Astrocyte of the spinal cord (primary cell): ENCODE results near the gene PLBD1.

Source experiments
- DNase-seq: peaks from one replicate; pipeline ENCODE4 v3.0.0; 2011; ENCODE audit warnings: low read depth, low spot score
- H3K4me3 ChIP-seq: 2 replicates; pipeline ENCODE4 v1.5.1; 2011; ENCODE audit warnings: low read depth, mild to moderate bottlenecking, low read length, moderate library complexity
- in situ Hi-C: cut with HindIII; loops from 2 replicates; pipeline ENCODE4 v1.10.0; 2017; ENCODE audit warnings: low sequenced_read_pairs
- TF ChIP-seq, protein P1 (sequence below): IDR thresholded peaks from 2 replicates; pipeline ENCODE4 v1.5.1; 2012; ENCODE audit warnings: low read depth, mild to moderate bottlenecking, low read length, inconsistent platforms

PLBD1 gene

DNA sequence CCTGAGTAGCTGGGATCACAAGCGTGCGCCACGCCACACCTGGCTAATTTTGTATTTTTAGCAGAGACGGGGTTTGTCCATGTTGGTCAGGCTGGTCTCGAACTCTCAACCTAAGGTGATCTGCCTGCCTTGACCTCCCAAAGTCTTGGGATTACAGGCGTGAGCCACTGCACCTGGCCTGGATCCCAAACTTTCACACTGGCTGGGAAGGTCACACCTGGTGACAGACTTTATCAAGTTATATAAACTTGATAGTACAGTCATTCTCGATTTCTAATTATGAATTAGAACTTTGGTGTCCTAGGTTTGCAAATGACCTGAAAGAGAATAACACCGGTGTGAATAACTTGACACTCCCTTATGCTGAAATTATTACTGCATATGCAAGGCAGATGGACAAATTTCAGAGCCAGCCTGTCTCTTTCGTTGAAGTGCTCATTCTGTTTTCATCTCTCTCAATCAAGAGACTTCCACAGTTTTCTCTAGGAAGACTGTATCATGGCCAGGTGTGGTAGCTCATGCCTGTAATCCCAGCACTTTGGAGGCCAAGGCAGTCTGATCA is 5.9 kb downstream of the PLBD1 start:
- no peak for DNase-seq
- H3K4me3 ChIP-seq: no peak overlapping the region
- TF ChIP-seq, protein P1, sequence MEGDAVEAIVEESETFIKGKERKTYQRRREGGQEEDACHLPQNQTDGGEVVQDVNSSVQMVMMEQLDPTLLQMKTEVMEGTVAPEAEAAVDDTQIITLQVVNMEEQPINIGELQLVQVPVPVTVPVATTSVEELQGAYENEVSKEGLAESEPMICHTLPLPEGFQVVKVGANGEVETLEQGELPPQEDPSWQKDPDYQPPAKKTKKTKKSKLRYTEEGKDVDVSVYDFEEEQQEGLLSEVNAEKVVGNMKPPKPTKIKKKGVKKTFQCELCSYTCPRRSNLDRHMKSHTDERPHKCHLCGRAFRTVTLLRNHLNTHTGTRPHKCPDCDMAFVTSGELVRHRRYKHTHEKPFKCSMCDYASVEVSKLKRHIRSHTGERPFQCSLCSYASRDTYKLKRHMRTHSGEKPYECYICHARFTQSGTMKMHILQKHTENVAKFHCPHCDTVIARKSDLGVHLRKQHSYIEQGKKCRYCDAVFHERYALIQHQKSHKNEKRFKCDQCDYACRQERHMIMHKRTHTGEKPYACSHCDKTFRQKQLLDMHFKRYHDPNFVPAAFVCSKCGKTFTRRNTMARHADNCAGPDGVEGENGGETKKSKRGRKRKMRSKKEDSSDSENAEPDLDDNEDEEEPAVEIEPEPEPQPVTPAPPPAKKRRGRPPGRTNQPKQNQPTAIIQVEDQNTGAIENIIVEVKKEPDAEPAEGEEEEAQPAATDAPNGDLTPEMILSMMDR: no peak
- in situ Hi-C loops: no loop called here

DNA sequence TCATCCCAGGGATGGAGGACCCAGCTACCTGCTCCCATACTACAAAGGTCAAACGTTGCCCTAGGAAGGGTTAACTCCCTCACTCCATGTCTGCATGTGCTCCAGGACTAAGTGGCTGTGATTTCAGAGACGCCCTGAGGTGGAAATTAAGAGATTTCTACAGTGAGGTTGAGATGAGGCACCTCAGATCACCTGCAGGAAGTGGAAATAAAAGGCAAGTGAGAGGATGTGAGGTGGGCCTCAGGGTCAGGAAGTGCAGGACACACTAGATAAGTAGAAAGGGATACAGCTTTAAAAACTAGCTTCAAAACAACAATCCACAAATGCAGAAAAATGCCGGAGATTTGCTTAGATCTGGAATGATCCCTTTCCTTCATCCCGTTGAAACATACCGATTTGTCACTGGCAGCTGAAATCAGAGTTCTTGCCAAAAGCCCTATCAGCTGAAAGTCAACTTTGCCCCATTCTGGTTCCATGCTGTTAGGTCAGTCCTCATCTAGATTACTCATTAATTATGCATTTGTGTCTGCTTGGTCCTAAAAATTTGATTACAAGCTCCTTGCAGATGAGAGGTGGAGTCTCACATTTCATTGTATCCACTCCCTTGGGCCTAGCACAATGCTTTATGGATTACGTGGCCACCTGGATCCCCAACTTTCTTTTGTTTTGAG is 6.6 kb downstream of the PLBD1 start:
- no peak overlapping the region for H3K4me3 ChIP-seq
- in situ Hi-C loops: no loop called here
- TF ChIP-seq, protein P1: no peak
- DNase-seq: no peak

DNA sequence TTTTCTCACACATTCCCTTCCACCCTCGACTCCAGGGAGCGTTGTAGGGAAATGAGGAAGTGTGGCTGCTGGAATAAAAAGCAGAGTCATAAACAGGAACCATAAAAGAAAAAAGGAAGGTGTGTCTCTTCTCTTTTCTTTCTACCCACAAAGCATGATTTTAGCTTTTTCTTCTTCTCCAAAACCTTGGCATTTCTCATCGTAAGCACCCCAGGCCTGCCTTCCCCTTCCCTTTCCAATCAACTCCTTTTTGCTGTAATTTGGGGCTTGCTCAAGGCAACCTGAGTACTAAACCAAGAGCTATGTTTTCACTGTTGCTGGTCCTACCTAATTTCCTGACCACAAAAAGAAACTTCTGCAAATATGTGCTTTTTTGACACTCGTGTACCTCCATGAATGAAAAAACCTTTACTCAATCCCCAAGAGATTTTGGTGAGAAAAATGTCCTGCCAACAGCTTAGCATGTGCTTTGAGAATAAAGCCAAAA is 9.2 kb downstream of the PLBD1 start:
- DNase-seq: no peak
- TF ChIP-seq, protein P1: no peak
- no peak overlapping the region for H3K4me3 ChIP-seq
- in situ Hi-C loops: no loop called here

DNA sequence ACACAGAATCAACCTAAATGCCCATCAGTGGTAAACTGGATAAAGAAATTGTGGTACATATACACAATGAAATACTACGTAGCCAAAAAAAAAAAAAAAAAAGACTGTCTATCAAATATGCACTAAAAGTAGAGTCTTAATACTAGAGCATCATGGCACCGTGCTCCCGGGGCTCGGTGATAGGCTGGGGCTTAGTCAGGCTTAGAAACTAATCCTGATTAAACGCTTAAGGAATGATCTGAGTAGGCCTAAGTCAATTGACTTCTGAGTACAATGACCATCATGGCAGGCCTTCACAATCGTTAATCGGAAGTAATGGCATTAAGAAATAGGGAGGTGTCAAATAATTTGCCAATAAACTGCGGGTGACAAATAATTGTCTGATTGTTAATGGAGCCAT is 9.7 kb downstream of the PLBD1 start:
- in situ Hi-C loops: no loop called here
- DNase-seq: no peak
- TF ChIP-seq, protein P1: no peak
- H3K4me3 ChIP-seq: no peak overlapping the region

DNA sequence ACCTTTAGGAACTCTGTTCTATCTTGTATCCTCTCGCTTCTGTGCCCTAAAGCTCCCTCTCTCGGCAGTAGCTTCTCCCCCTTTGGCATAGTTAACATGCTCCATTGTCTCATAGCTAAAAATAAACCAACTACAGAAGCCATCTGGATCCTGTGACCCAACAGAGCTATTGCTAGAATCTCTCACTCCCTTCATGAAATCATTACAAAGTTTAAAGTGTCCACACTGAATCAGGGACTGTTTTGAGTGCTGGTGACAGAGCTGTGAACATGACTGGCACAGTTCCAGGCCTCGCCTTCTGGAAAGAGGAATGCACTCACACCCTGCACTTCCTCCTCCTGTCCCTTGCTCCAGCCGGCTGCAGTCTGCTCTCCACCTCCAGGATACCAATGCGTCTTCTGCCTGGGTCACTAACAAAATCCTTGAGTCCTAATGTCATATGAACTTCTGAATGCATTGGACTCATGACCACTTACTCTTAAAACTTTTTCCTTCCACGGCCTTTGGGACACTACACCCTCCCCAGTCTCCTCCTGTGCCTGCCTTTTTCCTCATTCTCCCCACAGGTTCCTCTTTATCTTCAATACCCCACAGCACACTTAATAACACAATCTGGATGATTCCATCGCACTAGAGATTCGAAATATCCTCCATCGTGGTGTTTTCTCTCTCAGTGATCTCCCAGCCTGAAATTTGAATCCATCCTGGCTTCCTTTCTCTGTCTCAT is 13.2 kb downstream of the PLBD1 start:
- no peak for DNase-seq
- in situ Hi-C loops: no loop called here
- TF ChIP-seq, protein P1: no peak
- no peak overlapping the region for H3K4me3 ChIP-seq

DNA sequence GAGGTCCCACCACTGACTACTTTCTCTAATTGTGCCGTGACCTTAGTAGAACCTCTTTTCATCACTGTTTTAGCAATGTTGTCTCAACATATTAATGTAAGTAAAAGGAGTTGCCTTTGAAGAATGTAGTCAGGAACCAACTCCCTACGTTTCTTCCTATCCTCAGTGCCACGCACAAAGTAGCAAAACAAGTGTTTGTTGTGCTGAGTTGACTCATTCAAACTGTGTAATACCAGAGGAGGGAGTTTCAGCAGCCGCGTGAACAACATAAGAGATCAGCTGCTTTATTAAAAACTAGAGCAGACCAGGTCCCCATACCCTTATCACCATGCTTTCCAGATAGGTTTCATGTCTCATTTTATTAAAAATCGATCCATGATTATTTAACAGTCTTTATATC is 19.1 kb downstream of the PLBD1 start:
- no peak for DNase-seq
- in situ Hi-C loops: no loop called here
- H3K4me3 ChIP-seq: no peak overlapping the region
- TF ChIP-seq, protein P1: no peak
